K562 (cell line): ENCODE measurements around the gene TNNT2. TPM values are rescaled to one million over a fixed set of nuclear protein-coding genes. Genes with fewer than 3 reads are reported as not detected.

Experiments
- ATAC-seq: fragments of 200-7000 bp; cut with Tn5 transposase; 3 replicates; pipeline ENCODE4 v1.9.1; 2020; ENCODE audit warnings: moderate library complexity
- BruUV-seq: library from RNA; stranded (reverse); fragments of 400-500 nt; replicated peaks from 2 replicates; lab custom pipeline; 2021; lab: Mats Ljungman, UMichigan
- CTCF ChIA-PET: fragments of 300-600 bp; formaldehyde crosslinking; extraction: SDS; loops from one replicate; lab custom pipeline; 2021; ENCODE audit warnings: low intra/inter-chr PET ratio; lab: Yijun Ruan, JAX
- POLR2A ChIA-PET: fragments of 300-600, 350-650 bp; sonication (Branson Sonifier 250); formaldehyde crosslinking; extraction: SDS; loops from one replicate; lab custom pipeline; 2021; ENCODE audit warnings: antibody characterized with exemption, inconsistent platforms; lab: Yijun Ruan, JAX
- DNase-seq, 4 experiments: peaks; one replicate each; pipeline versions ENCODE4 v3.0.0 to v3.0.0-alpha.2; 2011 to 2018; ENCODE audit warnings: low spot score in 3 of 4, mixed read lengths in 3 of 4; ENCODE audit errors: extremely low read depth in 1 of 4
- FAIRE-seq: peaks from 2 replicates; lab custom pipeline; 2011; peaks lifted over from hg19 to GRCh38; lab: Jason Lieb, UNC
- H2AFZ ChIP-seq: 2 replicates; pipeline ENCODE4 v1.6.0; 2011; ENCODE audit warnings: low read depth, low read length, control low read depth, inconsistent platforms
- H3K27ac ChIP-seq: fragments of 200-600 bp; 3 replicates; pipeline ENCODE4 v1.8.0; 2011; ENCODE audit warnings: low read depth, mild to moderate bottlenecking, control low read depth, inconsistent platforms, low read length, moderate library complexity, mixed read lengths; ENCODE audit errors: extremely low read depth
- H3K27me3 ChIP-seq, 2 experiments: fragments of 300-600 bp in 1 of 2; 2 replicates in 1 of 2; 3 replicates in 1 of 2; pipeline versions ENCODE4 v1.6.0 to v1.8.0; 2011; ENCODE audit warnings: inconsistent platforms in 2 of 2, low read length in 2 of 2, mild to moderate bottlenecking in 1 of 2, mixed read lengths in 1 of 2, moderate library complexity in 1 of 2; ENCODE audit not compliant: control insufficient read depth in 2 of 2, insufficient read depth in 2 of 2
- H3K36me3 ChIP-seq: fragments of 300-600 bp; 3 replicates; pipeline ENCODE4 v1.8.0; 2011; ENCODE audit warnings: mild to moderate bottlenecking, low read length, inconsistent platforms; ENCODE audit not compliant: control insufficient read depth, insufficient read depth
- H3K4me1 ChIP-seq, 2 experiments: fragments of 200-600 bp in 1 of 2; replicated peaks in 1 of 2; 2 replicates in 1 of 2; 3 replicates in 1 of 2; pipeline versions ENCODE4 v1.5.1 to v1.8.0; 2011; ENCODE audit warnings: inconsistent platforms in 2 of 2, low read length in 2 of 2, mild to moderate bottlenecking in 1 of 2, mixed read lengths in 1 of 2, moderate library complexity in 1 of 2; ENCODE audit not compliant: control insufficient read depth in 2 of 2, insufficient read depth in 2 of 2
- H3K4me2 ChIP-seq: 2 replicates; pipeline ENCODE4 v1.6.1; 2011; ENCODE audit warnings: low read length, control low read depth, inconsistent platforms, mixed read lengths; ENCODE audit not compliant: insufficient read depth
- H3K4me3 ChIP-seq: fragments of 200-600 bp; sonication (generic), shearing (Covaris generic); 2 replicates; pipeline ENCODE4 v1.5.1; 2016; ENCODE audit warnings: control low read depth, inconsistent platforms
- H3K79me2 ChIP-seq: fragments of 200-600 bp; 3 replicates; pipeline ENCODE4 v1.8.0; 2011; ENCODE audit warnings: low read length, inconsistent platforms; ENCODE audit not compliant: control insufficient read depth, insufficient read depth
- H3K9ac ChIP-seq, 2 experiments: 2 replicates each; pipeline versions ENCODE4 v1.6.0 to v1.6.1; 2011; ENCODE audit warnings: low read depth in 2 of 2, low read length in 2 of 2, control low read depth in 1 of 2, inconsistent platforms in 1 of 2, mild to moderate bottlenecking in 1 of 2, mixed read lengths in 1 of 2; ENCODE audit not compliant: insufficient read depth in 1 of 2
- H3K9me1 ChIP-seq: one replicate; pipeline ENCODE4 v1.6.0; 2011; ENCODE audit warnings: inconsistent platforms, mild to moderate bottlenecking, low read length, moderate library complexity; ENCODE audit not compliant: control insufficient read depth, insufficient read depth
- H3K9me3 ChIP-seq: replicated peaks from 2 replicates; pipeline ENCODE4 v1.5.1; 2011; ENCODE audit warnings: low read depth, low read length, inconsistent platforms; ENCODE audit not compliant: control insufficient read depth, insufficient read depth
- H4K20me1 ChIP-seq: replicated peaks from 2 replicates; pipeline ENCODE4 v1.6.1; 2011; ENCODE audit warnings: low read length, inconsistent platforms, mixed read lengths; ENCODE audit not compliant: control insufficient read depth, insufficient read depth
- ARID4B ChIP-seq: sonication (generic); formaldehyde crosslinking; IDR thresholded peaks from 2 replicates; pipeline ENCODE4 v1.8.0; 2022; ENCODE audit warnings: mild to moderate bottlenecking, missing genetic modification reagents
- CXXC5 ChIP-seq: fragments of 250-450 bp; sonication (Bioruptor Pico); IDR thresholded peaks from 2 replicates; pipeline ENCODE4 v1.8.0; 2022; ENCODE audit warnings: inconsistent platforms, mild to moderate bottlenecking, moderate library complexity
- FOS ChIP-seq: IDR thresholded peaks from 3 replicates; pipeline ENCODE4 v1.6.1; 2011; ENCODE audit not compliant: insufficient read length; ENCODE audit errors: extremely low read depth
- POLR2AphosphoS5 ChIP-seq: IDR thresholded peaks from 2 replicates; pipeline ENCODE4 v1.6.1; 2011; ENCODE audit warnings: mild to moderate bottlenecking, low read depth, low read length, moderate library complexity; ENCODE audit not compliant: control insufficient read depth, insufficient read depth
- PPARD ChIP-seq: fragments of 250-450 bp; sonication (Bioruptor Pico); IDR thresholded peaks from 2 replicates; pipeline ENCODE4 v1.8.0; 2022; ENCODE audit warnings: inconsistent platforms, mild to moderate bottlenecking, moderate library complexity
- RCOR1 ChIP-seq, 2 experiments: IDR thresholded peaks; 2 replicates each; pipeline ENCODE4 v1.6.1; 2012; ENCODE audit warnings: low read depth in 2 of 2, low read length in 2 of 2, borderline replicate concordance in 1 of 2, improper control_type of control experiment in 1 of 2
- SMARCA5 ChIP-seq: fragments of 450-650 bp; IDR thresholded peaks from 2 replicates; pipeline ENCODE4 v1.6.1; 2016
- SMARCE1 ChIP-seq: fragments of 450-650 bp; IDR thresholded peaks from 2 replicates; pipeline ENCODE4 v1.7.1; 2016; ENCODE audit warnings: mild to moderate bottlenecking
- WHSC1 ChIP-seq: IDR thresholded peaks from one replicate; pipeline ENCODE4 v1.6.1; 2012; ENCODE audit warnings: low read length, control low read depth, inconsistent platforms
- ZNF143 ChIP-seq: sonication (generic); formaldehyde crosslinking; IDR thresholded peaks from 2 replicates; pipeline ENCODE4 v1.9.0; 2022; ENCODE audit warnings: mild to moderate bottlenecking, missing genetic modification reagents
- ZNF253 ChIP-seq: fragments of 250-450 bp; sonication (Bioruptor Pico); conservative IDR thresholded peaks from 2 replicates; pipeline ENCODE4 v1.6.1; 2021; ENCODE audit warnings: mild to moderate bottlenecking
- ZNF408 ChIP-seq: fragments of 250-450 bp; sonication (Bioruptor Pico); IDR thresholded peaks from 2 replicates; pipeline ENCODE4 v1.4.0; 2020; ENCODE audit warnings: low read depth, mild to moderate bottlenecking, moderate library complexity
- ZNF561 ChIP-seq: fragments of 450-650 bp; formaldehyde crosslinking; conservative IDR thresholded peaks from 2 replicates; pipeline ENCODE4 v1.4.0; 2020; ENCODE audit warnings: mild to moderate bottlenecking, moderate library complexity
- WGBS: fragments of 100-300 bp; shearing (Covaris generic); methylation state at CpG from one replicate; pipeline ENCODE4 v1.1.6; 2016; ENCODE audit warnings: low coverage, mixed read lengths; ENCODE audit not compliant: insufficient coverage; ENCODE audit errors: missing lambda C conversion rate; 5-methylcytosine and 5-hydroxymethylcytosine counted together
- in situ Hi-C: fragments of 300-500 bp; cut with MboI; formaldehyde crosslinking; loops from 4 replicates; pipeline ENCODE4 v1.15.0; 2018; ENCODE audit warnings: inconsistent platforms, mixed read lengths
- intact Hi-C: fragments of 100-400 bp; cut with micrococcal nuclease; formaldehyde crosslinking; loops from 2 replicates; pipeline ENCODE4 v1.14.2; 2022
- polyA plus RNA-seq, 8 experiments: library from polyadenylated mRNA; depleted of rRNA in 4 of 8; stranded (reverse) in 5 of 8; unstranded in 3 of 8; fragments of >200 nt; fragmentation: Nextera tagmentation in 2 of 8; fragmentation: Illumina TruSeq in 1 of 8; extraction: Ambion mirVana in 2 of 8; extraction: Trizol in 1 of 8; gene quantifications; 2 replicates each; pipeline versions ENCODE4 v1.2.1 to v1.2.3, GENCODE V29; 2011 to 2014; ENCODE audit warnings: inconsistent platforms in 1 of 8, missing spikeins in 1 of 8
- total RNA-seq, 7 experiments: library from RNA; depleted of rRNA in 6 of 7; stranded (reverse); fragments of >200 nt in 6 of 7; fragmentation: Illumina TruSeq in 2 of 7; extraction: Trizol in 2 of 7; gene quantifications; 2 replicates each; pipeline versions ENCODE4 v1.2.1 to v1.2.3, GENCODE V29; 2011 to 2021; ENCODE audit warnings: low replicate concordance in 1 of 7

Gene TNNT2
- total and polyA plus RNA-seq, 9 of the 15 experiments (the other 6 are each of a cell fraction or from before 2014, with no cell fraction given): not detected

DNA sequence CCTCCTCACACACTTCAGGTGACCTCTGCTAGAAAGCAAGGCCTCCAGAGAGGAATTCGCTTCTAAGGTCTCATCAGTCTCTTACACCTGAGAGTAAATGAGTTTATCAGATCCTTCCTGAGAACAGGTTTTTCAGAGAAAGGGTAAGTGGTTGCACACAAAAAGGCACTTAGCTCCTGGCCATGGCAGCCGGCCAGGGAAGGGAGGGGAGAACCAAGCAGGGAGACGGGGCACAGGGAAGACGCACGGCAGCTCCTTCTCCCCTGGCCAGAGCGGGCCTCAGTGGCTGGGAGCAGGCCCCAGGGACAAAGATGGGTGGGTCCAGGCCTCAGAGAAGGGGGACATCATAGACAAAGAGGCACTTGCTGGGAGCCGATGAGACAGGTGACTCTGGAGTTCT is 3.6 kb upstream of the TNNT2 start:
- no peaks in the 10 kb centered on the region for H3K79me2 ChIP-seq
- no peaks in the 10 kb centered on the region for H3K9me3 ChIP-seq
- H3K4me1 ChIP-seq: no peaks in the 10 kb centered on the region; a peak in 1 of 5 replicates
- no peak for TF ChIP-seq SMARCA5
- TF ChIP-seq ZNF561 (CRISPR knock-in tag): no peak
- TF ChIP-seq ZNF408 (CRISPR knock-in tag): no peak
- no peak for TF ChIP-seq FOS
- no peak for TF ChIP-seq ZNF253 (CRISPR knock-in tag)
- no peak for TF ChIP-seq PPARD (CRISPR knock-in tag)
- DNase-seq (no peak), ATAC-seq (no peak), FAIRE-seq (no peak)
- H3K4me2 ChIP-seq: no peak overlapping the region
- no peak overlapping the region for H3K27ac ChIP-seq
- peak overlapping the region in 1 of 2 experiments; percentile 56; a peak in 1 of 4 replicates for H3K9ac ChIP-seq
- intact Hi-C loops (no loop called here), in situ Hi-C loops (no loop called here)
- H4K20me1 ChIP-seq: peaks cover 38% of the 10 kb centered on the region
- no TSS peak for BruUV-seq
- 1% methylated on average over 7 of the region's 7 CpGs for WGBS
- ChIA-PET POLR2A (interaction anchor here (0.6 to 1.6 kb wide), 2 partner anchors 16 to 112 kb away, joined by 4 read pairs; no protein-coding TSS in a partner anchor), CTCF (no interaction called here)
- H2AFZ ChIP-seq: no peak overlapping the region
- peaks cover 20 to 66% of the 10 kb centered on the region in 2 experiments; a peak in 4 of 5 replicates for H3K27me3 ChIP-seq
- no peak overlapping the region for H3K4me3 ChIP-seq
- no peaks in the 10 kb centered on the region for H3K36me3 ChIP-seq
- no peaks in the 10 kb centered on the region for H3K9me1 ChIP-seq

DNA sequence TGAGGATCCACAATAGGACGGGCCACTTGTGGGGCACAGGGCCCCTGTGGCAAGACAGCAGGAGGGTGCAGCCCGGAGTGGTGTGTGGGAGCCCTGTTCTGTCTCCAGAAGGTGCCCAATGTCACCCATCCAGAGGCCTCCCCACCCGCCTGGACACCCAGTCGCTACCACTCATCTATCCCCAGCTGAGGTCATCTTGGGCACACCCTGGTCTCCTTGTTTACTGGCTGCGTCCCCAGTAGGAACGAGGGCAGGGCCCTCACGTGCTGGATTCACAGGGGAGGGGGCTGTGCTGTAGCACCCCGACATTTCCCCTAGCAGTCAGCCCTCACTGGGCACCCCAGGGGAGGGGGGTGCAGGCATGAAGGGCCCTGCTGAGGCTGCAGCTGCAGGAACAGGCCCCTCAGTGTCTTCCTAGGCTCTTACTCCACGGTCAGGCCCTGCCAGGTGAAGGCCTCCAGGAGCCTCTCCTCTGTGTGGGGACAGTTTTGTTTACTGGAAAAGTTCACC is 2.3 kb upstream of the TNNT2 start:
- ATAC-seq: no peak
- FAIRE-seq: no peak
- Histone ChIP-seq H4K20me1 (peaks cover 27% of the 10 kb centered on the region), H3K27ac (no peak overlapping the region), H3K27me3 (peaks cover 20 to 63% of the 10 kb centered on the region in 2 experiments; a peak in 4 of 5 replicates), H3K79me2 (no peaks in the 10 kb centered on the region), H3K4me1 (no peaks in the 10 kb centered on the region; a peak in 1 of 5 replicates), H3K9me1 (peaks cover 3% of the 10 kb centered on the region), H3K4me3 (no peak overlapping the region), H3K4me2 (no peak overlapping the region), H3K36me3 (no peaks in the 10 kb centered on the region), H2AFZ (no peak overlapping the region), H3K9me3 (no peaks in the 10 kb centered on the region), H3K9ac (no peak overlapping the region)
- no TSS peak for BruUV-seq
- POLR2A ChIA-PET: interaction anchor here (0.6 to 1.2 kb wide), 2 partner anchors 9 to 17 kb away, joined by 3 to 5 read pairs; no protein-coding TSS in a partner anchor
- CTCF ChIA-PET: no interaction called here
- no peak for DNase-seq
- WGBS: 1% methylated on average over 9 of the region's 9 CpGs
- in situ Hi-C loops: no loop called here
- intact Hi-C loops: no loop called here
- TF ChIP-seq CXXC5 (no peak), RCOR1 (IDR thresholded peaks at IDR 0.05; ENCODE audit: borderline replicate concordance in 1 of 2, low read depth in 2 of 2, low read length in 2 of 2) (no peak), SMARCE1 (no peak), POLR2AphosphoS5 (no peak), ZNF143 (no peak), WHSC1 (no peak), ARID4B (no peak)
